MCF 10A (cell line): Measurements from ENCODE around the gene NSRP1. TPM values are rescaled to one million over a fixed set of nuclear protein-coding genes. Genes with fewer than 3 reads are reported as not detected.

Source experiments
- BruUV-seq: library from RNA; stranded (reverse); fragments of 400-500 nt; replicated peaks from 2 replicates; lab custom pipeline; 2021; lab: Mats Ljungman, UMichigan
- CTCF ChIA-PET: fragments of 300-600 bp; sonication (Branson Sonifier 250); formaldehyde crosslinking; extraction: SDS; loops from one replicate; lab custom pipeline; 2021; ENCODE audit warnings: antibody characterized with exemption, inconsistent platforms; lab: Yijun Ruan, JAX
- POLR2A ChIA-PET: fragments of 300-600, 350-650 bp; sonication (Branson Sonifier 250); formaldehyde crosslinking; extraction: SDS; loops from one replicate; lab custom pipeline; 2020; ENCODE audit warnings: antibody characterized with exemption, inconsistent platforms; lab: Yijun Ruan, JAX
- DNase-seq: peaks from one replicate; pipeline ENCODE4 v3.0.0-alpha.2; 2018; ENCODE audit not compliant: unreplicated experiment
- H3K27ac Mint-ChIP-seq: one replicate; pipeline ENCODE4 v1.8.0; 2022; ENCODE audit warnings: mild to moderate bottlenecking, low read depth, mixed read lengths; ENCODE audit not compliant: unreplicated experiment
- H3K27me3 Mint-ChIP-seq: one replicate; pipeline ENCODE4 v1.8.0; 2022; ENCODE audit warnings: mixed read lengths; ENCODE audit not compliant: insufficient read depth, unreplicated experiment
- H3K36me3 Mint-ChIP-seq: one replicate; pipeline ENCODE4 v1.8.0; 2022; ENCODE audit warnings: mild to moderate bottlenecking, moderate library complexity, mixed read lengths; ENCODE audit not compliant: insufficient read depth, unreplicated experiment
- H3K4me1 Mint-ChIP-seq: one replicate; pipeline ENCODE4 v1.8.0; 2022; ENCODE audit warnings: mixed read lengths; ENCODE audit not compliant: insufficient read depth, unreplicated experiment
- H3K4me3 Mint-ChIP-seq: one replicate; pipeline ENCODE4 v1.8.0; 2022; ENCODE audit warnings: mild to moderate bottlenecking, moderate library complexity, mixed read lengths; ENCODE audit not compliant: unreplicated experiment
- H3K9me3 Mint-ChIP-seq: one replicate; pipeline ENCODE4 v1.8.0; 2022; ENCODE audit warnings: mixed read lengths; ENCODE audit not compliant: unreplicated experiment
- intact Hi-C: fragments of 100-400 bp; cut with micrococcal nuclease; formaldehyde crosslinking; loops from 2 replicates; pipeline ENCODE4 v1.14.1; 2022
- total RNA-seq: library from RNA; stranded (reverse); gene quantifications from 2 replicates; pipeline ENCODE4 v1.2.3, GENCODE V29; 2022
- TF ChIP-seq, protein P1 (sequence below): fragments of 200-600 bp; IDR thresholded peaks from one replicate; pipeline ENCODE4 v1.8.0; 2022; ENCODE audit warnings: antibody characterized with exemption, mild to moderate bottlenecking; ENCODE audit not compliant: unreplicated experiment

NSRP1 gene
- total RNA-seq, 1 experiment from 2014 or later = 57.3 TPM

DNA sequence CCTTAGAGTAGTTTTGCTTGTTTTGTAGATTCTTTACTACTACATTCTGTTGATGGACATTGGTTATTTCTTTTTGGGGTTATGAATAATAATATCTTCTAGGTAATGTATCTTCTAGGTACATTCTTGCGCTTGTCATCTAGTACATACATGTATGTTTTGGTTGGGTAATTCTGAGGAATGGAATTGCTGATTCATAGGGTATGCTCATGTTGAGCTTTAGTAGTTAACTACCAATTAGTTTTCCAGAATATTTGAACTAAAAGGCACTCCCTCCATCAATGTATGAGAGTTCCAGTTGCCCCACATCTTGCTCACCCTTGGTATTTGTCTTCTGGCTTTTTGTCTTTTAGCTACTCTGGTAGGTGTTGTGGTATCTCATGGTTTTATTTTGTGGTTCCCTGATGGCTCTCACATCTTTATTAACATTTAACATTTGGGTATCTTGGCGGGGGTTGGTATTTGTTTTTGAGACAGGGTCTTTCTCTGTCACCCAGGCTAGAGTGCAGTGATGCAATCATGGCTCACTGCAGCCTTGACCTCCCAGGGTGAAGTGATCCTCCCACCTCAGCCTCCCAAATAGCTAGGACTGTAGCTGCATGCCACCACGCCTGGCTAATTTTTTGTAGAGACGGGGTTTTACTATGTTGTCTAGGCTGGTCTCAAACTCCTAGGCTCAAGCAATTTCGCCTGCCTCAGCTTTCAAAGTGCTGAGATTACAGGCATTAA lies 71.8 kb downstream of the NSRP1 start:
- no TSS peak for BruUV-seq
- DNase-seq = no peak
- ChIA-PET CTCF (interaction anchor here (0.6 to 1.1 kb wide), 4 partner anchors 63 to 84 kb away, joined by 3 to 4 read pairs (median 4); no protein-coding TSS in a partner anchor), POLR2A (interaction anchor here (0.6 to 1.3 kb wide), 4 partner anchors 10 to 19 kb away, joined by 3 to 6 read pairs (median 3); no protein-coding TSS in a partner anchor)
- H3K36me3 Mint-ChIP-seq = peaks cover 54% of the 10 kb centered on the region
- TF ChIP-seq, protein P1, sequence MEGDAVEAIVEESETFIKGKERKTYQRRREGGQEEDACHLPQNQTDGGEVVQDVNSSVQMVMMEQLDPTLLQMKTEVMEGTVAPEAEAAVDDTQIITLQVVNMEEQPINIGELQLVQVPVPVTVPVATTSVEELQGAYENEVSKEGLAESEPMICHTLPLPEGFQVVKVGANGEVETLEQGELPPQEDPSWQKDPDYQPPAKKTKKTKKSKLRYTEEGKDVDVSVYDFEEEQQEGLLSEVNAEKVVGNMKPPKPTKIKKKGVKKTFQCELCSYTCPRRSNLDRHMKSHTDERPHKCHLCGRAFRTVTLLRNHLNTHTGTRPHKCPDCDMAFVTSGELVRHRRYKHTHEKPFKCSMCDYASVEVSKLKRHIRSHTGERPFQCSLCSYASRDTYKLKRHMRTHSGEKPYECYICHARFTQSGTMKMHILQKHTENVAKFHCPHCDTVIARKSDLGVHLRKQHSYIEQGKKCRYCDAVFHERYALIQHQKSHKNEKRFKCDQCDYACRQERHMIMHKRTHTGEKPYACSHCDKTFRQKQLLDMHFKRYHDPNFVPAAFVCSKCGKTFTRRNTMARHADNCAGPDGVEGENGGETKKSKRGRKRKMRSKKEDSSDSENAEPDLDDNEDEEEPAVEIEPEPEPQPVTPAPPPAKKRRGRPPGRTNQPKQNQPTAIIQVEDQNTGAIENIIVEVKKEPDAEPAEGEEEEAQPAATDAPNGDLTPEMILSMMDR = no peak
- H3K9me3 Mint-ChIP-seq = no peaks in the 10 kb centered on the region
- intact Hi-C loops = no loop called here
- no peak overlapping the region for H3K4me3 Mint-ChIP-seq
- no peaks in the 10 kb centered on the region for H3K27me3 Mint-ChIP-seq
- H3K27ac Mint-ChIP-seq = no peak overlapping the region
- no peaks in the 10 kb centered on the region for H3K4me1 Mint-ChIP-seq

DNA sequence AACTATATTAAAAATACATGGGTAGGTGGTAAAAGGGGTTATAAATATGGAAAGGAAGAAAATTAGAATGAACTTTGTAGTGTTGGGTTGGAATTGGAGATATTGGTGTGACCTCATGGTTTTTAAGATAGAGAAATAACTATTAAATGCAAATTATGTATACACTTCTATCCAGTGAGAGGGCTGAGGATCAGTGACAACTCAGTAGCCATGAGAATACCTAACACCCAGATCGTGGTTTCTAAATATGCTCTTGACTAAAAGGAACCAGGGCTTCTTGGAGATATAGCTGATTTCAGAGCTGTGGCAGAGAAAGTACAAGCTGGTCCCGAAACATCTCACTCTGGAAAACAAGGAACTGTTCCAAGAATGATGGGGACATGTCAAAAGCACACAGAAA lies 74.5 kb downstream of the NSRP1 start:
- TF ChIP-seq, protein P1 = no peak
- CTCF ChIA-PET = interaction anchor here (0.9 kb wide), 1 partner anchor 19 kb away, joined by 3 read pairs; no protein-coding TSS in a partner anchor
- Mint-ChIP-seq H3K4me3 (no peak overlapping the region), H3K9me3 (no peaks in the 10 kb centered on the region), H3K27me3 (no peaks in the 10 kb centered on the region), H3K27ac (no peak overlapping the region), H3K4me1 (no peaks in the 10 kb centered on the region), H3K36me3 (peaks cover 27% of the 10 kb centered on the region)
- BruUV-seq = no TSS peak
- intact Hi-C loops = no loop called here
- DNase-seq = no peak
- POLR2A ChIA-PET = interaction anchor here (0.6 to 0.7 kb wide), 2 partner anchors 61 to 90 kb away, joined by 3 read pairs; no protein-coding TSS in a partner anchor

GRCh38 chr17:30196504-30196903 lies 79.9 kb downstream of the NSRP1 start:
- no peak overlapping the region for H3K27ac Mint-ChIP-seq
- no TSS peak for BruUV-seq
- no peaks in the 10 kb centered on the region for H3K36me3 Mint-ChIP-seq
- H3K27me3 Mint-ChIP-seq = no peaks in the 10 kb centered on the region
- TF ChIP-seq, protein P1 = no peak
- intact Hi-C loops = no loop called here
- POLR2A ChIA-PET = interaction anchor here (1.5 kb wide), 1 partner anchor 22 kb away, joined by 3 read pairs; no protein-coding TSS in a partner anchor
- H3K4me3 Mint-ChIP-seq = no peak overlapping the region
- H3K9me3 Mint-ChIP-seq = no peaks in the 10 kb centered on the region
- no peaks in the 10 kb centered on the region for H3K4me1 Mint-ChIP-seq
- no peak for DNase-seq
- CTCF ChIA-PET = no interaction called here

GRCh38 chr17:30197416-30197815 lies 80.8 kb downstream of the NSRP1 start:
- Mint-ChIP-seq H3K27me3 (no peaks in the 10 kb centered on the region), H3K36me3 (no peaks in the 10 kb centered on the region), H3K27ac (no peak overlapping the region), H3K9me3 (no peaks in the 10 kb centered on the region), H3K4me1 (no peaks in the 10 kb centered on the region), H3K4me3 (no peak overlapping the region)
- ChIA-PET CTCF (no interaction called here), POLR2A (interaction anchor here (0.6 kb wide), 1 partner anchor 1768 kb away, joined by 3 read pairs; no protein-coding TSS in a partner anchor)
- intact Hi-C loops = no loop called here
- TF ChIP-seq, protein P1 = no peak
- no TSS peak for BruUV-seq
- DNase-seq = no peak
